Neural cell (in vitro differentiated cells): ENCODE measurements around the gene TUBA1B. TPM values are rescaled to one million over a fixed set of nuclear protein-coding genes. Genes with fewer than 3 reads are reported as not detected.
A peak's percentile ranks its signal among the peaks of the same experiment; 100 is the strongest.

Experiments used
- H2AFZ ChIP-seq: fragments of 200-600, 300-800 bp; sonication (generic), shearing (Covaris generic); 2 replicates; pipeline ENCODE4 v1.6.0; 2014; ENCODE audit warnings: low read depth, mild to moderate bottlenecking, antibody characterized with exemption, low read length, moderate library complexity
- H3F3A ChIP-seq: fragments of 200-600 bp; shearing (Covaris generic); 2 replicates; pipeline ENCODE4 v1.6.1; 2016; ENCODE audit warnings: mild to moderate bottlenecking, moderate library complexity, mixed read lengths, antibody characterized with exemption, low read length; ENCODE audit not compliant: insufficient read depth, poor library complexity, severe bottlenecking
- H3K27ac ChIP-seq: fragments of 200-600, 300-800 bp; sonication (generic), shearing (Covaris generic); 2 replicates; pipeline ENCODE4 v1.5.1; 2014; ENCODE audit warnings: mild to moderate bottlenecking, low read length, moderate library complexity
- H3K27me3 ChIP-seq: fragments of 300-800, 200-600 bp; sonication (generic), shearing (Covaris generic); 2 replicates; pipeline ENCODE4 v1.6.0; 2014; ENCODE audit warnings: mild to moderate bottlenecking, low read depth, low read length, moderate library complexity; ENCODE audit not compliant: insufficient read depth
- H3K36me3 ChIP-seq: fragments of 300-800, 200-600 bp; sonication (generic), shearing (Covaris generic); 2 replicates; pipeline ENCODE4 v1.5.1; 2014; ENCODE audit warnings: mild to moderate bottlenecking, antibody characterized with exemption, low read length, moderate library complexity; ENCODE audit not compliant: insufficient read depth
- H3K4me2 ChIP-seq: fragments of 300-800, 200-600 bp; sonication (generic), shearing (Covaris generic); 2 replicates; pipeline ENCODE4 v1.6.0; 2014; ENCODE audit warnings: mild to moderate bottlenecking, low read length
- H3K4me3 ChIP-seq: fragments of 300-800, 200-600 bp; sonication (generic), shearing (Covaris generic); 2 replicates; pipeline ENCODE4 v1.5.1; 2014; ENCODE audit warnings: mild to moderate bottlenecking, low read length, moderate library complexity
- H3K79me2 ChIP-seq: fragments of 200-600 bp; shearing (Covaris generic); replicated peaks from 2 replicates; pipeline ENCODE4 v1.6.0; 2014; ENCODE audit warnings: mild to moderate bottlenecking, low read length, moderate library complexity; ENCODE audit not compliant: insufficient read depth
- H3K9ac ChIP-seq: fragments of 300-800, 200-600 bp; sonication (generic), shearing (Covaris generic); 2 replicates; pipeline ENCODE4 v1.6.1; 2016; ENCODE audit warnings: mild to moderate bottlenecking, low read length, mixed read lengths
- H3K9me2 ChIP-seq: fragments of 200-600 bp; shearing (Covaris generic); 2 replicates; pipeline ENCODE4 v1.6.1; 2016; ENCODE audit warnings: mild to moderate bottlenecking, low read length, mixed read lengths; ENCODE audit not compliant: insufficient read depth
- H3K9me3 ChIP-seq: fragments of 200-600, 300-800 bp; sonication (generic), shearing (Covaris generic); 2 replicates; pipeline ENCODE4 v1.6.1; 2016; ENCODE audit warnings: mild to moderate bottlenecking, mixed run types, low read length, moderate library complexity, mixed read lengths
- H4K20me1 ChIP-seq: fragments of 200-600 bp; shearing (Covaris generic); 2 replicates; pipeline ENCODE4 v1.6.1; 2016; ENCODE audit warnings: mild to moderate bottlenecking, mixed run types; ENCODE audit not compliant: insufficient read depth
- EP300 ChIP-seq: fragments of 450-650 bp; conservative IDR thresholded peaks from 2 replicates; pipeline ENCODE4 v1.6.1; 2014; ENCODE audit warnings: antibody characterized with exemption, mild to moderate bottlenecking, moderate library complexity; ENCODE audit not compliant: poor library complexity, severe bottlenecking
- EZH2 ChIP-seq: fragments of 200-600, 300-800 bp; shearing (Covaris generic), sonication (generic); IDR thresholded peaks from 2 replicates; pipeline ENCODE4 v1.6.1; 2014; ENCODE audit warnings: antibody characterized with exemption, low read length, borderline replicate concordance, mild to moderate bottlenecking; ENCODE audit not compliant: insufficient read depth, poor library complexity, severe bottlenecking
- MXI1 ChIP-seq: fragments of 450-650 bp; conservative IDR thresholded peaks from 2 replicates; pipeline ENCODE4 v1.6.1; 2014; ENCODE audit warnings: antibody characterized with exemption, mild to moderate bottlenecking; ENCODE audit not compliant: poor library complexity, severe bottlenecking
- POLR2AphosphoS5 ChIP-seq: IDR thresholded peaks from 2 replicates; pipeline ENCODE4 v1.6.1; 2012
- RAD21 ChIP-seq: fragments of 450-650 bp; conservative IDR thresholded peaks from 2 replicates; pipeline ENCODE4 v1.6.1; 2014; ENCODE audit warnings: antibody characterized with exemption, mild to moderate bottlenecking, moderate library complexity
- SMC3 ChIP-seq: fragments of 450-650 bp; conservative IDR thresholded peaks from 2 replicates; pipeline ENCODE4 v1.6.1; 2014; ENCODE audit warnings: antibody characterized with exemption, mild to moderate bottlenecking, moderate library complexity; ENCODE audit not compliant: poor library complexity
- TAF1 ChIP-seq: IDR thresholded peaks from 2 replicates; pipeline ENCODE4 v1.6.1; 2012; ENCODE audit warnings: low read depth
- polyA plus RNA-seq: library from polyadenylated mRNA; depleted of rRNA; stranded (reverse); fragments of >200 nt; gene quantifications from 2 replicates; pipeline ENCODE4 v1.2.3, GENCODE V29; 2014
- TF ChIP-seq, protein P1 (sequence below): fragments of 450-650 bp; IDR thresholded peaks from 2 replicates; pipeline ENCODE4 v1.5.1; 2014; ENCODE audit warnings: antibody characterized with exemption, mild to moderate bottlenecking, moderate library complexity; ENCODE audit not compliant: poor library complexity, severe bottlenecking
- TF ChIP-seq, protein P2 (sequence below): IDR thresholded peaks from 2 replicates; pipeline ENCODE4 v1.6.1; 2012; ENCODE audit warnings: borderline replicate concordance

The TUBA1B gene
- polyA plus RNA-seq, 1 donor from 2014 or later = 573 TPM

DNA sequence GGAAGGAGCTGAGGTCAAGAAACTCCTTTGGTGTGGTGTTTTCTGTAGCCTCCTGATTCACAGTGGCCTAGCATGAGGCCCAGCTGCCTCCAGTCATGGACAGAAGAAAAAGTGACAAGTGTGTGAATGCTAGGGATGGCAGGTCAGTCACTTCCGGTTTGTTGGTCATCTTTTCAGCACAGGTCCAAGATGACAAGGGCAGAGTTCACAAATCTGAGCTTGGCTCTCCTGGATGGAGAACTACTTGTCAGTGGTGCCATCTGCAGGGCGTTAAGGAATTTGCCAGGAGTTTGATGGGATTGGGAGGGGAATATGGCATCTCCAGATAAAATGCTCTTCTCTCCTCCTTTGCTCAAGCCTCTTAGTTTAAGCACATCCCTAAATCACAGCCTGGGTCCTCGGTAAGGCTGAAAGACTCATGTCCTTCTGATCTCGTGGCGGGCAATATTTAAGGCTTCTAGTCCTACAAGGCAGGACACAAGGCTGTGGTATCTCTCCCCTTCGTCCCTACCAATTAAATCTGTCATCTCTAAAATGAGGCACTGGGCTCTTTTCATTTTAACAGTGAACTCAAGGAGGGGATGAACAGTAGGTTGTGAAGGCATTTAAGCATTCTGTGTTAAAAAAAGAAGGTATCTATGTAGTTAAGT, 10.0 kb downstream of the TUBA1B start:
- Histone ChIP-seq H3K4me2 (no peak overlapping the region), H3F3A (no peaks in the 10 kb centered on the region), H3K27me3 (no peaks in the 10 kb centered on the region), H2AFZ (no peak overlapping the region), H3K27ac (no peak overlapping the region), H3K4me3 (no peak overlapping the region), H3K9me3 (no peaks in the 10 kb centered on the region), H3K9me2 (no peaks in the 10 kb centered on the region), H3K79me2 (no peaks in the 10 kb centered on the region), H3K36me3 (no peaks in the 10 kb centered on the region), H4K20me1 (no peaks in the 10 kb centered on the region), H3K9ac (no peak overlapping the region)
- TF ChIP-seq EP300 = no peak
- peak; percentile 72 for TF ChIP-seq RAD21
- no peak for TF ChIP-seq MXI1
- no peak for TF ChIP-seq EZH2
- peak; percentile 71 for TF ChIP-seq SMC3
- TF ChIP-seq, protein P1, sequence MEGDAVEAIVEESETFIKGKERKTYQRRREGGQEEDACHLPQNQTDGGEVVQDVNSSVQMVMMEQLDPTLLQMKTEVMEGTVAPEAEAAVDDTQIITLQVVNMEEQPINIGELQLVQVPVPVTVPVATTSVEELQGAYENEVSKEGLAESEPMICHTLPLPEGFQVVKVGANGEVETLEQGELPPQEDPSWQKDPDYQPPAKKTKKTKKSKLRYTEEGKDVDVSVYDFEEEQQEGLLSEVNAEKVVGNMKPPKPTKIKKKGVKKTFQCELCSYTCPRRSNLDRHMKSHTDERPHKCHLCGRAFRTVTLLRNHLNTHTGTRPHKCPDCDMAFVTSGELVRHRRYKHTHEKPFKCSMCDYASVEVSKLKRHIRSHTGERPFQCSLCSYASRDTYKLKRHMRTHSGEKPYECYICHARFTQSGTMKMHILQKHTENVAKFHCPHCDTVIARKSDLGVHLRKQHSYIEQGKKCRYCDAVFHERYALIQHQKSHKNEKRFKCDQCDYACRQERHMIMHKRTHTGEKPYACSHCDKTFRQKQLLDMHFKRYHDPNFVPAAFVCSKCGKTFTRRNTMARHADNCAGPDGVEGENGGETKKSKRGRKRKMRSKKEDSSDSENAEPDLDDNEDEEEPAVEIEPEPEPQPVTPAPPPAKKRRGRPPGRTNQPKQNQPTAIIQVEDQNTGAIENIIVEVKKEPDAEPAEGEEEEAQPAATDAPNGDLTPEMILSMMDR = peak; percentile 75
- TF ChIP-seq, protein P2, sequence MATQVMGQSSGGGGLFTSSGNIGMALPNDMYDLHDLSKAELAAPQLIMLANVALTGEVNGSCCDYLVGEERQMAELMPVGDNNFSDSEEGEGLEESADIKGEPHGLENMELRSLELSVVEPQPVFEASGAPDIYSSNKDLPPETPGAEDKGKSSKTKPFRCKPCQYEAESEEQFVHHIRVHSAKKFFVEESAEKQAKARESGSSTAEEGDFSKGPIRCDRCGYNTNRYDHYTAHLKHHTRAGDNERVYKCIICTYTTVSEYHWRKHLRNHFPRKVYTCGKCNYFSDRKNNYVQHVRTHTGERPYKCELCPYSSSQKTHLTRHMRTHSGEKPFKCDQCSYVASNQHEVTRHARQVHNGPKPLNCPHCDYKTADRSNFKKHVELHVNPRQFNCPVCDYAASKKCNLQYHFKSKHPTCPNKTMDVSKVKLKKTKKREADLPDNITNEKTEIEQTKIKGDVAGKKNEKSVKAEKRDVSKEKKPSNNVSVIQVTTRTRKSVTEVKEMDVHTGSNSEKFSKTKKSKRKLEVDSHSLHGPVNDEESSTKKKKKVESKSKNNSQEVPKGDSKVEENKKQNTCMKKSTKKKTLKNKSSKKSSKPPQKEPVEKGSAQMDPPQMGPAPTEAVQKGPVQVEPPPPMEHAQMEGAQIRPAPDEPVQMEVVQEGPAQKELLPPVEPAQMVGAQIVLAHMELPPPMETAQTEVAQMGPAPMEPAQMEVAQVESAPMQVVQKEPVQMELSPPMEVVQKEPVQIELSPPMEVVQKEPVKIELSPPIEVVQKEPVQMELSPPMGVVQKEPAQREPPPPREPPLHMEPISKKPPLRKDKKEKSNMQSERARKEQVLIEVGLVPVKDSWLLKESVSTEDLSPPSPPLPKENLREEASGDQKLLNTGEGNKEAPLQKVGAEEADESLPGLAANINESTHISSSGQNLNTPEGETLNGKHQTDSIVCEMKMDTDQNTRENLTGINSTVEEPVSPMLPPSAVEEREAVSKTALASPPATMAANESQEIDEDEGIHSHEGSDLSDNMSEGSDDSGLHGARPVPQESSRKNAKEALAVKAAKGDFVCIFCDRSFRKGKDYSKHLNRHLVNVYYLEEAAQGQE = no peak
- TF ChIP-seq POLR2AphosphoS5 = no peak

DNA sequence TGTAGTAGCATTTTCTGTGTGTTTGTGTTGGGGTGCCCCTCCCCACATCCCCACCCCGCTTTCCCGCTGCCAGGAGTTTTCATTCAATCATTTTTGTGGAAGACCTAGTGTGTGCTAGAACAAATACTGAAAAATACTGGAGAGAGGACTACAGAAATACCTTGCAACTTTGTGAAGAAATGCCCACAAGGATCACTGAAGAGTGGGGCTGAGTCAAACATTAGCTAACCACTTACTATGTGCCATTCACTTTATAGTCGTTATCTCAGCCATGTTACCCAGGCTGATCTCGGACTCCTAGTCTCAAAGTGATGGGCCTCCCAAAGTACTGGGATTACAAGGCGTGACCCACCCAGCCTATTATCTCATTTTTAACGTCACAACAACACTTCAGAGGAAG, 20.0 kb downstream of the TUBA1B start:
- H3F3A ChIP-seq = no peaks in the 10 kb centered on the region
- no peaks in the 10 kb centered on the region for H3K9me2 ChIP-seq
- H3K27ac ChIP-seq = peak overlapping the region; percentile 100
- H4K20me1 ChIP-seq = peaks cover 26% of the 10 kb centered on the region
- H3K4me2 ChIP-seq = peak overlapping the region; percentile 59
- H3K79me2 ChIP-seq = peaks cover 40% of the 10 kb centered on the region
- peaks cover 6% of the 10 kb centered on the region for H3K36me3 ChIP-seq
- H3K4me3 ChIP-seq = peak overlapping the region; percentile 96
- peak overlapping the region; percentile 82 for H2AFZ ChIP-seq
- TF ChIP-seq RAD21 (no peak), EZH2 (no peak), MXI1 (no peak), TAF1 (no peak), EP300 (no peak), SMC3 (no peak), POLR2AphosphoS5 (no peak)
- TF ChIP-seq, protein P1 = no peak
- TF ChIP-seq, protein P2 = no peak
- H3K9me3 ChIP-seq = no peaks in the 10 kb centered on the region
- H3K27me3 ChIP-seq = no peaks in the 10 kb centered on the region
- H3K9ac ChIP-seq = peak overlapping the region; percentile 100
